A549 (cell line): Measurements from ENCODE around the gene PRPSAP1. TPM values are rescaled to one million over a fixed set of nuclear protein-coding genes. Genes with fewer than 3 reads are reported as not detected.

Experiments
- ATAC-seq, 2 experiments: fragments of 200-7000 bp in 1 of 2; fragments of >200 bp in 1 of 2; cut with Nextera tagmentation in 1 of 2; cut with Tn5 transposase in 1 of 2; 3 replicates each; pipeline versions ENCODE4 v1.8.0 to v1.9.1; 2018 to 2020; ENCODE audit warnings: mild to moderate bottlenecking in 1 of 2, moderate library complexity in 1 of 2
- CTCF ChIA-PET: fragments of 300-600 bp; sonication (Branson Sonifier 250); formaldehyde crosslinking; extraction: SDS; loops from one replicate; lab custom pipeline; 2021; ENCODE audit warnings: antibody characterized with exemption, inconsistent platforms; lab: Yijun Ruan, JAX
- POLR2A ChIA-PET: fragments of 350-600 bp; formaldehyde crosslinking; extraction: SDS; loops from one replicate; lab custom pipeline; 2021; ENCODE audit warnings: antibody characterized with exemption, inconsistent platforms; lab: Yijun Ruan, JAX
- DNase-seq, 2 experiments: peaks; one replicate each; pipeline versions ENCODE4 v3.0.0 to v3.0.0-alpha.2; 2011 to 2016; ENCODE audit warnings: low read depth in 1 of 2, low spot score in 1 of 2
- FAIRE-seq: peaks from 2 replicates; lab custom pipeline; 2011; peaks lifted over from hg19 to GRCh38; lab: Jason Lieb, UNC
- H3K27ac ChIP-seq, 2 experiments: fragments of >200 bp; sonication (Bioruptor Twin); formaldehyde crosslinking; 3 replicates each; pipeline ENCODE4 v1.5.1; 2016 to 2017
- H3K4me1 ChIP-seq: fragments of >200 bp; sonication (Bioruptor Twin); formaldehyde crosslinking; 3 replicates; pipeline ENCODE4 v1.6.1; 2016
- H3K4me2 ChIP-seq: fragments of >200 bp; sonication (Bioruptor Twin); formaldehyde crosslinking; 3 replicates; pipeline ENCODE4 v1.6.1; 2016
- H3K4me3 ChIP-seq: fragments of >200 bp; sonication (Bioruptor Twin); formaldehyde crosslinking; 3 replicates; pipeline ENCODE4 v1.5.1; 2016
- H3K9me3 ChIP-seq: fragments of >200 bp; sonication (Bioruptor Twin); formaldehyde crosslinking; 3 replicates; pipeline ENCODE4 v1.6.1; 2016
- BCL3 ChIP-seq: fragments of >200 bp; sonication (Bioruptor Twin); formaldehyde crosslinking; IDR thresholded peaks from 3 replicates; pipeline ENCODE4 v1.6.1; 2016
- BHLHE40 ChIP-seq: IDR thresholded peaks from 2 replicates; pipeline ENCODE4 v1.6.1; 2012; ENCODE audit warnings: low read depth, low read length, inconsistent platforms
- CEBPB ChIP-seq, 2 experiments: fragments of >200 bp in 1 of 2; sonication (Bioruptor Twin) in 1 of 2; formaldehyde crosslinking in 1 of 2; IDR thresholded peaks; 2 replicates each; pipeline ENCODE4 v1.6.1; 2012 to 2016
- CHD2 ChIP-seq: fragments of 150-350 bp; IDR thresholded peaks from 2 replicates; pipeline ENCODE4 v1.6.1; 2014; ENCODE audit warnings: low read length; ENCODE audit not compliant: partially characterized antibody
- CTCF ChIP-seq: fragments of >200 bp; sonication (Bioruptor Twin); formaldehyde crosslinking; IDR thresholded peaks from 3 replicates; pipeline ENCODE4 v1.5.1; 2016
- ESRRA ChIP-seq: fragments of 150-350 bp; IDR thresholded peaks from 2 replicates; pipeline ENCODE4 v1.6.1; 2014; ENCODE audit warnings: mild to moderate bottlenecking, low read length, borderline replicate concordance
- FOSL2 ChIP-seq, 2 experiments: fragments of 450-650 bp in 1 of 2; fragments of >200 bp in 1 of 2; sonication (Bioruptor Twin) in 1 of 2; formaldehyde crosslinking; IDR thresholded peaks; 2 replicates each; pipeline versions ENCODE4 v1.5.0 to v1.6.1; 2016 to 2020; ENCODE audit warnings: mild to moderate bottlenecking in 1 of 2, moderate library complexity in 1 of 2
- HMGXB4 ChIP-seq: fragments of 250-450 bp; sonication (Bioruptor Pico); IDR thresholded peaks from 2 replicates; pipeline ENCODE4 v1.5.0; 2021; ENCODE audit warnings: mild to moderate bottlenecking, moderate library complexity, borderline replicate concordance
- HOXB13 ChIP-seq: fragments of 250-450 bp; sonication (Bioruptor Pico); IDR thresholded peaks from 2 replicates; pipeline ENCODE4 v1.5.0; 2020; ENCODE audit warnings: low read depth, mild to moderate bottlenecking, moderate library complexity
- JUN ChIP-seq, 2 experiments: fragments of >200 bp; sonication (Bioruptor Twin); formaldehyde crosslinking; IDR thresholded peaks; 2 replicates in 1 of 2; 3 replicates in 1 of 2; pipeline ENCODE4 v1.6.1; 2016 to 2017
- JUNB ChIP-seq: fragments of >200 bp; sonication (Bioruptor Twin); formaldehyde crosslinking; IDR thresholded peaks from 2 replicates; pipeline ENCODE4 v1.6.1; 2016
- KDM5A ChIP-seq: fragments of 200-600 bp; sonication (generic); IDR thresholded peaks from 2 replicates; pipeline ENCODE4 v1.6.1; 2016; ENCODE audit warnings: antibody characterized with exemption, mild to moderate bottlenecking
- MAFK ChIP-seq: fragments of 450-650 bp; IDR thresholded peaks from 2 replicates; pipeline ENCODE4 v1.6.1; 2014; ENCODE audit not compliant: partially characterized antibody
- MAX ChIP-seq: IDR thresholded peaks from 2 replicates; pipeline ENCODE4 v1.6.1; 2012
- MAZ ChIP-seq: fragments of 150-350 bp; IDR thresholded peaks from 2 replicates; pipeline ENCODE4 v1.6.1; 2014; ENCODE audit warnings: antibody characterized with exemption, low read depth, low read length, borderline replicate concordance
- MYC ChIP-seq: IDR thresholded peaks from 2 replicates; pipeline ENCODE4 v1.6.1; 2012; ENCODE audit warnings: mild to moderate bottlenecking, inconsistent platforms, low read length, improper control_type of control experiment, borderline replicate concordance
- NR3C1 ChIP-seq: fragments of >200 bp; sonication (Bioruptor Twin); formaldehyde crosslinking; IDR thresholded peaks from 3 replicates; pipeline ENCODE4 v1.6.1; 2017
- PBX3 ChIP-seq: IDR thresholded peaks from 2 replicates; pipeline ENCODE4 v1.6.1; 2012
- RAD21 ChIP-seq, 2 experiments: fragments of >200 bp in 1 of 2; sonication (Bioruptor Twin) in 1 of 2; formaldehyde crosslinking in 1 of 2; IDR thresholded peaks in 1 of 2; conservative IDR thresholded peaks in 1 of 2; 2 replicates in 1 of 2; 3 replicates in 1 of 2; pipeline ENCODE4 v1.6.1; 2012 to 2018; ENCODE audit warnings: inconsistent platforms in 1 of 2
- RCOR1 ChIP-seq: fragments of 150-350 bp; IDR thresholded peaks from 2 replicates; pipeline ENCODE4 v1.6.1; 2014; ENCODE audit warnings: antibody characterized with exemption, low read length, low read depth
- RNF2 ChIP-seq: fragments of 200-600 bp; sonication (generic); IDR thresholded peaks from 2 replicates; pipeline ENCODE4 v1.6.1; 2016; ENCODE audit warnings: low read depth, mild to moderate bottlenecking, antibody characterized with exemption, moderate library complexity, borderline replicate concordance
- SMC3 ChIP-seq: fragments of >200 bp; sonication (Bioruptor Twin); formaldehyde crosslinking; IDR thresholded peaks from 3 replicates; pipeline ENCODE4 v1.6.1; 2018; ENCODE audit warnings: inconsistent platforms
- SREBF2 ChIP-seq: fragments of 450-650 bp; IDR thresholded peaks from 2 replicates; pipeline ENCODE4 v1.6.1; 2014; ENCODE audit warnings: mild to moderate bottlenecking, moderate library complexity
- TFCP2L1 ChIP-seq: fragments of 250-450 bp; sonication (Bioruptor Pico); IDR thresholded peaks from 2 replicates; pipeline ENCODE4 v1.5.0; 2021; ENCODE audit warnings: mild to moderate bottlenecking
- ZSCAN20 ChIP-seq: fragments of 250-450 bp; sonication (Bioruptor Pico); IDR thresholded peaks from 2 replicates; pipeline ENCODE4 v1.8.0; 2022; ENCODE audit warnings: mild to moderate bottlenecking, moderate library complexity
- WGBS: methylation state at CpG from one replicate; pipeline ENCODE4 v1.1.6; 2017; ENCODE audit errors: missing lambda C conversion rate; 5-methylcytosine and 5-hydroxymethylcytosine counted together
- polyA plus RNA-seq, 4 experiments: library from polyadenylated mRNA; depleted of rRNA in 3 of 4; stranded (reverse); fragments of >200 nt; fragmentation: RNase III in 1 of 4; extraction: RNeasy Plus Mini Kit Qiagen cat#74134 plus additional on column Dnase treatment in 1 of 4; gene quantifications; 2 replicates in 3 of 4; 3 replicates in 1 of 4; pipeline ENCODE4 v1.2.3, GENCODE V29; 2011 to 2017
- TF ChIP-seq, protein P1 (sequence below): IDR thresholded peaks from 2 replicates; pipeline ENCODE4 v1.6.1; 2012; ENCODE audit warnings: low read depth, borderline replicate concordance
- TF ChIP-seq, protein P2 (sequence below): fragments of 150-350 bp; IDR thresholded peaks from 2 replicates; pipeline ENCODE4 v1.6.1; 2014; ENCODE audit warnings: low read depth, mild to moderate bottlenecking, low read length

PRPSAP1 gene
- polyA plus RNA-seq, 2 of the 4 experiments (the other 2 are of a cell fraction): 63.3 to 80.9 TPM

DNA sequence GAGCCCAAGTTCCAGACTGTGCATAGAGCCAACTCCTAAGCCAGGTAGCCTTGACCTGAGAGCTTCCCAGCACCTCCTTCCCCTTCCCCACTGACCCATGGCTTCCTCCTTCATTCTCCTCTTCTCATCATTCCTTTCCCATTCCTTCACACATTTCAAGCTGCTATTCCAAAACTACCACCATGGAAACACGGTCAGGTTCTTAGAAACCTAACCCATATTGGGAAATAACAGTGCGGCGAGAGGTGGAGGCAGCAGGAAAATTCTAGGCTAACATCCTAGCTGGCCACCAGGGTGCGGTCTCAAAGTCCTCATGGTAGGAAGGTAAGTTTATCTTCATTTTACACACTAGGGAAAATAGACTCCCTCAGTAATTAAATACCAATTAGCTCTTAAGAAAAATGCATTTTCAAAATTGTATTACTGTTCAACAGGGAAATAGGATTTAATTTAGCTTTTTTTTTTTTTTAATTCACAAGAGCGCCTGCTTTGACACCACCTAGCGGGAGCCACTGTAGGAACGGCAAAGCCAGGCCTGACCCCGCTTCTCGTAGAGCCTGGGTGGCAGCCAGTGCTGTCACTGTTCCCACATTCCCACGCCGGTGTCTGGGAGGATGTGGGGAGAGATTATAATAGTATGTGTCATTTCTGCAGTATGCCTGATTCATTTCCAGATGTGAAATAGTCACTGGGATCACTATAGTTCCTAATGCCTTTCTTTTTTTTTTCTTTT lies 16.7 kb upstream of the PRPSAP1 start:
- POLR2A ChIA-PET: interaction anchor here (0.6 to 2.2 kb wide), 4 partner anchors 15 to 132 kb away, joined by 3 to 15 read pairs (median 6); partner anchors contain the start of genes PRPSAP1 and SPHK1
- 36% methylated on average over 11 of the region's 11 CpGs for WGBS
- Histone ChIP-seq H3K4me2 (peak overlapping the region; percentile 11; the same call in 2 of the 3 replicates), H3K4me1 (peaks cover 6% of the 10 kb centered on the region; the same call in 2 of the 3 replicates), H3K4me3 (no peak overlapping the region), H3K9me3 (no peaks in the 10 kb centered on the region), H3K27ac (no peak overlapping the region)
- DNase-seq: peak; percentile 62 to 79
- CTCF ChIA-PET: interaction anchor here (0.5 to 29.4 kb wide), 35 partner anchors 9 to 465 kb away, joined by 3 to 899 read pairs (median 4); partner anchors contain the start of genes PRPSAP1, QRICH2 and SPHK1
- FAIRE-seq: no peak
- ATAC-seq: peak; percentile 79 to 83
- TF ChIP-seq RAD21 (conservative IDR thresholded peaks at IDR 0.05 in 1 of 2, IDR thresholded peaks at IDR 0.05 in 1 of 2): peak; percentile 24 to 27; a peak in 2 of 5 replicates
- no peak for TF ChIP-seq PBX3
- TF ChIP-seq SMC3: peak; percentile 55
- TF ChIP-seq CTCF: peak; percentile 92
- TF ChIP-seq JUNB: no peak
- TF ChIP-seq CEBPB (IDR thresholded peaks at IDR 0.05): 0 out of 4 replicates have a peak, but pooled peaks have one; percentile 21 to 24
- no peak for TF ChIP-seq JUN (IDR thresholded peaks at IDR 0.05)
- peak; percentile 57 for TF ChIP-seq MAX
- TF ChIP-seq TFCP2L1: no peak
- TF ChIP-seq FOSL2 (IDR thresholded peaks at IDR 0.05): no peak
- TF ChIP-seq FOSL2 (CRISPR knock-in tag; IDR thresholded peaks at IDR 0.05): peak; percentile 55; the same call in 1 of the 2 replicates

- POLR2A ChIA-PET: interaction anchor here (0.7 to 2.2 kb wide), 3 partner anchors 15 to 16 kb away, joined by 3 to 15 read pairs (median 10); partner anchors contain the start of genes PRPSAP1 and SPHK1
- DNase-seq (no peak), ATAC-seq (no peak), FAIRE-seq (no peak)
- TF ChIP-seq JUN (IDR thresholded peaks at IDR 0.05): no peak
- TF ChIP-seq RCOR1: no peak
- TF ChIP-seq MAFK: no peak
- no peak for TF ChIP-seq ZSCAN20 (CRISPR knock-in tag)
- TF ChIP-seq, protein P1, sequence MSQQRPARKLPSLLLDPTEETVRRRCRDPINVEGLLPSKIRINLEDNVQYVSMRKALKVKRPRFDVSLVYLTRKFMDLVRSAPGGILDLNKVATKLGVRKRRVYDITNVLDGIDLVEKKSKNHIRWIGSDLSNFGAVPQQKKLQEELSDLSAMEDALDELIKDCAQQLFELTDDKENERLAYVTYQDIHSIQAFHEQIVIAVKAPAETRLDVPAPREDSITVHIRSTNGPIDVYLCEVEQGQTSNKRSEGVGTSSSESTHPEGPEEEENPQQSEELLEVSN: no peak
- TF ChIP-seq NR3C1: no peak
- TF ChIP-seq KDM5A: no peak
- TF ChIP-seq MAZ: no peak
- no peak for TF ChIP-seq MYC
- TF ChIP-seq HMGXB4 (CRISPR knock-in tag): no peak
- no peak for TF ChIP-seq RAD21 (conservative IDR thresholded peaks at IDR 0.05 in 1 of 2, IDR thresholded peaks at IDR 0.05 in 1 of 2)
- no peak for TF ChIP-seq SREBF2
- TF ChIP-seq ESRRA: no peak
- no peak for TF ChIP-seq SMC3
- TF ChIP-seq CHD2: no peak
- TF ChIP-seq BCL3: no peak
- no peak for TF ChIP-seq HOXB13 (CRISPR knock-in tag)
- TF ChIP-seq, protein P2, sequence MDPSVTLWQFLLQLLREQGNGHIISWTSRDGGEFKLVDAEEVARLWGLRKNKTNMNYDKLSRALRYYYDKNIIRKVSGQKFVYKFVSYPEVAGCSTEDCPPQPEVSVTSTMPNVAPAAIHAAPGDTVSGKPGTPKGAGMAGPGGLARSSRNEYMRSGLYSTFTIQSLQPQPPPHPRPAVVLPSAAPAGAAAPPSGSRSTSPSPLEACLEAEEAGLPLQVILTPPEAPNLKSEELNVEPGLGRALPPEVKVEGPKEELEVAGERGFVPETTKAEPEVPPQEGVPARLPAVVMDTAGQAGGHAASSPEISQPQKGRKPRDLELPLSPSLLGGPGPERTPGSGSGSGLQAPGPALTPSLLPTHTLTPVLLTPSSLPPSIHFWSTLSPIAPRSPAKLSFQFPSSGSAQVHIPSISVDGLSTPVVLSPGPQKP: no peak
- TF ChIP-seq BHLHE40: no peak
- TF ChIP-seq RNF2: no peak
- H3K4me1 ChIP-seq: peaks cover 6% of the 10 kb centered on the region; the same call in 2 of the 3 replicates
- no peak overlapping the region for H3K4me2 ChIP-seq
- no peak overlapping the region for H3K4me3 ChIP-seq
- WGBS: 90% methylated on average over 7 of the region's 7 CpGs
- H3K9me3 ChIP-seq: no peaks in the 10 kb centered on the region
- H3K27ac ChIP-seq: no peak overlapping the region
- CTCF ChIA-PET: interaction anchor here (0.6 to 29.4 kb wide), 29 partner anchors 8 to 448 kb away, joined by 3 to 899 read pairs (median 5); partner anchors contain the start of genes PRPSAP1, QRICH2 and SPHK1
Measured at GRCh38 chr17:76369804-76370203, 16.1 kb upstream of the PRPSAP1 start.
